ENCODE results near the gene PPP1R37.
"Not testable (repeated sequence)": the region's sequence is repeated elsewhere in the genome, so short reads cannot be mapped to it uniquely, and the experiment has no call there.

Gene PPP1R37

DNA sequence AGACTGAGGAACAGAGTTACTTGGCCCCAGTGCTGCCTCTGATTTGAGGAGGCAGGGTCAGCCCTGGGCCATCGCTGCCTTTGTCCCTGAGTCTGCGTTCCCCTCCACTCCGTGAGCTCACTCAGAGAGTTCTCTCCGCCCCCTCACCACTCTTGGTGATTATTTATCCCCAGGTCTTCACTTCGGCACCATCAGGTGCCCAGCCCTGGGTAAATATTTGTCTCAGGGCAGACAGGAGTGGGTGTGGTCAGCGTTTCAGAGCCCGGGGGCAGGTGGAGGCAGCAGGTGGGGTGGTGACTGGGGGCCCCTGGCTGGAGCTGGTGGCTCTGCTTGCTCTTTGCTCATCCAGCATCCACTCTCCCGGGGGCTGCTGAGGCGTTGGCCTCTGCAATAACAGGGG is 20.6 kb downstream of the PPP1R37 start:
- DNase-seq (ENCODE audit: extremely low read depth in 1 of 2, low read depth in 1 of 2): no peak

DNA sequence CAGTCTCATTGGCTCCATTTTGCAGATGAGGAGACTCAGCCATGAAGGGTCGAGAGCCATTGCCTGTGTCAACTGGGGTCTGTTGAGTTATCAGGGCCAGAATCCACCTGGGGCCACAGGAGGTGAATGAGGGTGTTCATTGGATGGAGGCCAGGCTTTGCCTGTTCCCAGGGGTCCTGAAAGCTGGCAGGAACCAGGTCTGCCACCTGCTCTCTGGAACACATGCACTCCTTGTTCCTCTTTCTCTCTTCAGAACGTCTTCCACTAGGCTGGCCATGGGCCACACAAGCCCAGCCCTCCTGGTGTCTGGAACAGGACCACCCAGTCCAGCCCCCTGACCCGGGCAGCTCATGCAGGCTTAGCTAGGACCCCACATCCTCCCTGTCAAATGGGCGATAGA is 21.1 kb downstream of the PPP1R37 start:
- no peak for DNase-seq (ENCODE audit: extremely low read depth in 1 of 2, low read depth in 1 of 2)

DNA sequence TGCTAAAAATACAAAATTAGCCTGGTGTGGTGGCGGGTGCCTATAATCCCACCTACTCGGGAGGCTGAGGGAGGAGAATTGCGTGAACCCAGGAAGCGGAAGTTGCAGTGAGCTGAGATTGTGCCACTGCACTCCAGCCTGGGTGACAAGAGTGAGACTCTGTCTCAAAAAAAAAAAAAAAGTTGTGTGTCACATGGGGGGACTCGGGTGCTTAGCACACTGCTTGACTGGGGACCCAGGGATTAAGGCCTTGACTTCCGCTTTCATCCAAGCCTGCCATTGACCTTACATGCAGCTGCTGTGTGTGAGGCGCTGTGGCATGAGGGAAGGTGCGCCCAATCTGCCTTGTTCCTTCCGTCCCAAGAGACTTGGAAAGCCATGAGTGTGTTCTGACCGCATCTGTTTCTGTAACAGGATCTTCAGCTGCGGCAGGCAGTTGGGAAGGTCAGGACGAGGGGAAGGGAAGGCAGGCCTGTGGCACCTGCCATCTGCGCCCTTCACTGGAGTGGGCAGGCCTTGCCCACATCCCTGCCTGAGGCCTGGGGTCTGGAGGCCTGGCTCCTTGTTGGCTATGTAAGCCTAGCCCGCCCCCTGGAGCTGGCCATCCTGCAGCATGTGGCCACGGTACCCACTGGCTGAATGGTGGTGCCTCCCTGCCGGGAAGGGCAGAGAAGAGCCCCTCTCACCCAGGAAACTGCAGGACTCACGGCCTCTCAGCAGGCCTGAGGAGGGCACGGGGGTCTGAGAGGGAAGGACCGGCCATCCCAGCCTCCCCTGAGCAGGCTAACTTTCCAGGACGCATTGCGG is 23.0 kb downstream of the PPP1R37 start:
- DNase-seq (ENCODE audit: extremely low read depth in 1 of 2, low read depth in 1 of 2): no peak

DNA sequence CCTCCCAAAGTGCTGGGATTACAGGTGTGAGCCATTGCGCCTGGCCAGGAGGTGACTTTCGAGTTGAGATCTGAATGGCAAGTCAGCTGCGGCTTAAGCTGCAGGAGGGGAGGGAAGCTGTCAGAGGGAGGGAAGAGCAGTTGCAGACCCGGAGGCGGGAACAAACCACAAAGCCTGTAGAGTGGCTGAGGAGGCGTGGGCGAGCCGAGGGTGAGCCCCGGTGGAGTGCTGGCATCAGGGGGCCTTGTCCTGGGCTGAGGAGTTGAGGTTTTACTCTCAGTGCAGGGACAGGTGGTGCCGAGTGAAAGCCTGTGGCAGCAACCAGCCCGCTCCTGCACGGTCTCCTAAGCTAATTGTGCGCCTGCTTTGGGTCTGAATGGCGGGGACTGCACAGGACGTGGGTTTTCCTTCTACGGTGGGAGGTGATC is 24.2 kb downstream of the PPP1R37 start:
- DNase-seq (ENCODE audit: extremely low read depth in 1 of 2, low read depth in 1 of 2): peak; percentile 70 to 79

DNA sequence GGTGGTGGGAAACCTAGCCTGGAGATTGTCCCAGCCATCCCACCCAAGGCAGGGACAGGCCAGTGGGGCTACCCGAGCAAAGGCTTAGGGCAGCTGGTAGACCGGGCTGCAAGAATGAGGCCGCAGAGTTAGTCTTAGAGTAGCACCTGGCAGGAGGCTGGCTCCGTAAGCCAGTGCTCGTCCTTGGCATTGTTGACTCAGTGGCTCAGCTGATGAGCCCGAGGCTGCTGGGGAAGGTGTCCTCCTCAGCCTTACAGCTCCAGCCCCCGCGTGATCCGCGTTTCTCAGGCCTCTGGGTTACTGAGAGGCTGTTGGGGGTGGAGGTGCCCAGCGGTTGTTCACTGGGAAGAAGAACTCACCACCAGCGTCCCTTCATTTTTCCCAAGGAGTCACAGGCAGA is 24.7 kb downstream of the PPP1R37 start:
- no peak for DNase-seq (ENCODE audit: extremely low read depth in 1 of 2, low read depth in 1 of 2)

DNA sequence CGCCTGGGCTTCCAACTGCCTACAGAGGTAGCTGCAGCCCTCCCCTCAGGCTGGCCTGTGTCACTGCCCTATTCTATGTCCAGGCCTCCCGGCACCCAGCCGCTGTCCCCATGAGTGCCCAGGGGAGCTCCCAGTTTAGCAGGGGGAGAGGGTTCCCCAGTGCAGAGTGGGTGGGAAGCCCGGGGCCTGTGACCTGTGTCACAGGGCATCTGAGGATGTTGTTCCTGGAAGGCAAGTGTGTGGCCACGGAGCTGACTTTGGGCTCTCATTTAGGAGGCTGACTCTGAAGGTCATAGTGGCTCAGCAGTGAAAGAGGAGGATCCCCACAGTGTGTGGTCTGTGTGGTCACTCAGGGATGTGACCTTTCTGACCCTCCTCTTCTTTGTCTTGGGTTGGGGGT is 25.1 kb downstream of the PPP1R37 start:
- DNase-seq (ENCODE audit: extremely low read depth in 1 of 2, low read depth in 1 of 2): no peak

DNA sequence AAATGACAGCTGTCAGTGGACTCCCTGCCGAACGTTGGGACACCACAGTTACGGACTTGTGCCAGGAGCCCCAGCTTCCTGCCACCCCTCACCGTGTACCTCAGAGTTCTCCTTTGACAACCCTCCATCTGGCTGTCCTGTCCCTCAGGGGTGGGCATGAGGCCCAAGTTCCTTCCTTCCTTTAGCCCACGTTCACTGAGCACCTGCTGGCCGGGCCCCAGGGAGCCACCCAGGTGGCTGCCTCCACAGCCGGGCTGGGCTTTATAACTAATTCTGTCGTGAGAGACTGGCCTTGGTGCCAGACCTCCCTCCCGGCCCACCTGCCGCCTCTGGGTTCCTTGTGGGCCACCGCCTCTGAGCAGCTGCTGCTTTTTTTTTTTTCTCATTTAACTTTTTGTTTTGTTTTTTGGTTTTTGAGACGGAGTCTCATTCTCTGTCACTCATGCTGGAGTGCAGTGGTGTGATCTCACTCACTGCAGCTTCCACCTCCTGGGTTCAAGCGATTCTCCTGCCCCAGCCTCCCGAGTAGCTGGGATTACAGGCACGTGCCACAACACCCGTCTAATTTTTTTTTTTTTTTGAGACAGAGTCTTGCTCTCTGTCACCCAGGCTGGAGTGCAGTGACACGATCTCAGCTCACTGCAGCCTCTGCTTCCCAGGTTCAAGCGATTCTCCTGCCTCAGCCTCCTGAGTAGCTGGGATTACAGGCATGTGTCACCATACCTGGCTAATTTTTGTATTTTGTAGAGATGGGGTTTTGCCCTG is 25.8 kb downstream of the PPP1R37 start:
- not testable (repeated sequence) for DNase-seq (ENCODE audit: extremely low read depth in 1 of 2, low read depth in 1 of 2)

DNA sequence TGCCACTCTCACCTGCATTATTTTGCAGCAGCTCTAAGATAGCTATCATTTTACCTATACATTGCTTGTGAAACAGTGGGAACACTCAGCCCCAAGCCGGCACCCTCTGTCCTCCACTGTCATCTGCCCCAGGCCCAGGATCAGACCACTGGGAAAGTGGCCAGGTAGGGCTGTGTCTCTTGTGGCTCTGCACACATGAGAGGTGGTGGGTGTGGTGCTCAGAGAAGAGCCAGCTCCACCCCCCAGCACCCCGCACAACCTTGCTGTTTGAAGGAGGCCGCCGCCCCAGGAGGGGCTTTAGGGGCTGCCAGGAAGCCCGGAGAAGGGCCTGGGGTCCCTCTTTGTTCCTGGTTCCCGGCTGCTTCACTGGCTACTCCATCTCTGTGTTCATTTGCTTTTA is 26.6 kb downstream of the PPP1R37 start:
- no peak for DNase-seq (ENCODE audit: extremely low read depth in 1 of 2, low read depth in 1 of 2)

DNA sequence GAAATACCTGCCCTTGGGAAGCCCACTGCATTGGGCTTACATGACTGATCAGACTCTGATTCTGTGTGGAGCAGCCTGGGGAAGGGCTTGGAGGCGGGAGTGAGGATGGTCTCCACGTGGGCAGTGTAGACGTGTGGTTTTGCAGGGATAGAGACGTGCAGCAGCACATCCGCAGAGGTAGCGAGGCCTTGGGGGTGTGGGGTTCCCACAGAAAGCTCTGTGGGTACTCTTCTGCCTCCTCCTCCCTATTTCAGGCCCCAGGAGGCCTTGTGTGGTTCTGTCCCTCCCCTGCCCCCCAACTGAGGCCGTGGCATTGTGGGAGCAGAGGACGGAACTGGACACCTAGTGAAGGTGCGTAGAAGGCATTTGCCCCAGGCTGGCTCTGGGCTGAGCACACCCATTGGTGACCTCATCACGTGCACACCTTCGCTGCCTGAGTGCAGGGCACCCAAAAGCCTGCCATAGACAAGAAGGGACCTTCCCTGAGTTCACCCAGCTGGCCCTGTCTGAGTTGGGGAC is 28.9 kb downstream of the PPP1R37 start:
- no peak for DNase-seq (ENCODE audit: extremely low read depth in 1 of 2, low read depth in 1 of 2)

DNA sequence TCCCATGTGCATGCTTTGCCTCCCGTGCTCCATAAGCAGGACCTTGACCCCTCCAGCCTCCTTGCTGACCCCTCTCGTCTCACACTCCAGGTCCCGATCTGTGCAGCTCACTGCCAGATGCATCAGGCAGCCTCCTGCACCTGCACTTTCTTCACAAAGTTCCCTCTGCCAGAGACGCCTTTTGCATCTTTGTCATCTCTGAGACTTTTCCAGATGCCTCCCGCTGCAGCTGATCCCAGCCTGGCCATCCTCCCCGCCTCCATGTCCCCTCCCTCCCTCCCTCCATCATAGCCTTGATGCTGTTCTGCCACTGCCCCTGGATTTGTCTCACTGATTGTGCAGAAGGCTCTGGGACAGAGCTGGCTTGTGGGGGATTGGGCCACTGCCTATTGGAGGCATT is 29.9 kb downstream of the PPP1R37 start:
- DNase-seq (ENCODE audit: extremely low read depth in 1 of 2, low read depth in 1 of 2): no peak

DNA sequence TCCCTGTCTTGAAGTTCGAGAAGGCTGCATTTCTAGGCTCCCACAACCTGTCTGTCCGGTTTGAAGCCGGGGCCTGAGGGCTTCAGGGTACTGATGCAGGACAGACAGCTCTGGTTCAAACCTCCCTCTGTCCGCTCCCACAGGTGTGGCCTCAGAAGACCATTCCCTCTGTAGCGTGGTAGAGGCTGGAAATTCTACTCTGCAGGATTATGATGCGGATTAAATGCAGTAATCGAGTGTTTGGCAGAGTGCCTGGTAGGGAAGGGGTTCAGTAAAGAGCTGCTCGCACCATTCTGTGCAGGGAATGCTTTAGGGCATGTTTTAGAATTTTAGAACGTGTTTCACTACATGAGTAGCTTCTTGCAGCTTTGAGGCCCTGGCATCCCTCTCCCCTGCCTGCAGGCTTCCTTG is 30.5 kb downstream of the PPP1R37 start:
- DNase-seq (ENCODE audit: extremely low read depth in 1 of 2, low read depth in 1 of 2): no peak

DNA sequence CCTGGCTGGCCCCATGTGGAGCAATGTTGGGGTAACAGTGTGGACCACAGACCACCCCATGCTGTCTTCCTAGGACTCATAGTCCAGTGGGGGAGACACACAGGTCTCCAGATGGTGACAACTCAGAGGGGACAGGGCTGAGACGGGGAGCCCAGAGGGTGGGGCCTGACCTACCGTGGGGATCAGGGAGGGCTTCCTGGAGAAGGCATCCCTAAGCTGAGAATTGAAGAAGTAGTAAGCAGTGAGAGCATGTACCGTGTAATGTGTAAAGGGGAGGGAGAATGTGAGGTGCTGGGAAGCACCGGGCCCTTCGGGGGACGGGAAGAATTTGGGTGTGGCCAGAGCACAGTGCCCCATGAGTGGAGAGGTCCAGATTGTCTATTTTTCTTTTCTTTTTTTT is 31.0 kb downstream of the PPP1R37 start:
- DNase-seq (ENCODE audit: extremely low read depth in 1 of 2, low read depth in 1 of 2): no peak

DNA sequence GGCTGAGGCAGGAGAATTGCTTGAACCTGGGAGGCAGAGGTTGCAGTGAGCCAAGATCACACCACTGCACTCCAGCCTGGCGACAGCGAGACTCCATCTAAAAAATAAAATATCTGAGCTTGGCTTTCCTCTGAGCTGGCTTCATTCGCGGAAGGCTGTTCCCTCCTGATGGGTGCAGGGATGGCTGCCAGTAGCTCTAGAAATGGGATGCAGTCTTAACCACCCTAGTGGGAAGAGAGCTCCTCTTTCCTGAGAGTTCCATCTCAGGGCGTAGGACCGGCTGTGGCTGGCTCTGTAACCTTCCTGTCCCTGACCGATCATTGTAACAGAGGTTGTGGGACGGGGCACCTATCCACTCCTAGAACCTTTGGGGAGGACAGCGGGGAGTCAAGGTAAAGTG is 32.4 kb downstream of the PPP1R37 start:
- no peak for DNase-seq (ENCODE audit: extremely low read depth in 1 of 2, low read depth in 1 of 2)

DNA sequence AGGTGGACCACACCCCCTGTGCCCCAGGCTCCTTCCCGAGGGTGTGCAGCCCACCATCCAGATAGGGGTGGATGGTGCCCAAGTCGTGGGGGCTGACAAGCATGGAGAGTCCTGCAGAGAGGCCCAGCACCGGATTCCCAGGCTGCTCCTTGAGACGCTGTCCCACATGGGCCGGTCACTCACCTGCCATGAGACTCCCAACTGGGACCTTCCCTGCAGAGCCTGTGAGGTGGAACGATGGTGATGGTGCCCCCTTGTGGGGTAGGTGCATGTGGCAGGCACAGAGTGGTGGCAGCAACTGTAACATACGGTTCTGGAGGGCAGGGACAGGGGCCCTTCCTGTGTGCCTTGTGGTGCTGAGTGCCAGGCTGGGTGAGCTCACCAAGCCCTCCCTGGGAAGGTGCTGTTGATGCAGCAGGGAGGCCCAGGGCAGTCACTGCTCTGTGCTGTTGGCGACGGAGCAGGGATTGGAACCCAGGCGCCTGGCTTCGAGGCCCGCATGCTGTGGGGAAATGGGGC is 33.1 kb downstream of the PPP1R37 start:
- peak in 1 of 2 donors; percentile 60 for DNase-seq (ENCODE audit: extremely low read depth in 1 of 2, low read depth in 1 of 2)

DNA sequence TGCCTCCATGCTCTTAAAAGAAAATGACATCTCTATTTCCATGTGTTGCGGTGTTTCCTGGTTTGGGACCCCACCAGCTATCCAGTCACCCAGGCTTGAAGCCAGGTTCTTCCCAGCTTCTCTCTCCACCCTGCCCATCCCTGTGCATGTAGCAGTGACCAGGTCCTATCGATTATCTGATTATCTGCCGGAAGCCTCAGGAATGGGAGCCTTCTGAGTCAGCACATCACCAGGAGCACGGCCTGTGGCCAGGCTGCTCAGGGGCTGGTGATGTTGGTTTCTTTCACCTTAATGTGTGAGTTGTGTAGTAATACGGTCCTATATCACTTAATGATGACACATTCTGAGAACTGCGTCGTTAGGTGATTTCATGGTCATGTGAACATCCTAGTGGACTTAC is 33.7 kb downstream of the PPP1R37 start:
- no peak for DNase-seq (ENCODE audit: extremely low read depth in 1 of 2, low read depth in 1 of 2)

DNA sequence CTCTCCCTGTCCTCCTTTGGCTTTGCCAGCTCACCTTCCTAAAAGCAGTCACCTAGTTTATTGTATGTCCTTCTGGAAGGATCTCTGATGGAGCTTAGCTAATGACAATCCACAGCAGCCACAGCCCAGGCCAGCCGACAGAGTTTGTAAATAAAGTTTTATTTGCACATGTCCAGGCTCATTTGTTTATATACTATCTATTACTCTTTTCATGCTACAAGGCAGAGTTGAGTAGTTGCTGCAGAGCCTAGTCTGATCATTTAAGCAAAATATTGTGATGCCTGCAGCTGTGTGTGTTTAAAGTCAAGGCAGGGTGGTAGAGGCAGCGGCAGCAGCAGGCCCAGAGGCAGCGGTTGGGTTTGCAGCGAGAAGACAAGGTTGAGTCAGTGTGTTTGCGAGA is 35.2 kb downstream of the PPP1R37 start:
- no peak for DNase-seq (ENCODE audit: extremely low read depth in 1 of 2, low read depth in 1 of 2)

DNA sequence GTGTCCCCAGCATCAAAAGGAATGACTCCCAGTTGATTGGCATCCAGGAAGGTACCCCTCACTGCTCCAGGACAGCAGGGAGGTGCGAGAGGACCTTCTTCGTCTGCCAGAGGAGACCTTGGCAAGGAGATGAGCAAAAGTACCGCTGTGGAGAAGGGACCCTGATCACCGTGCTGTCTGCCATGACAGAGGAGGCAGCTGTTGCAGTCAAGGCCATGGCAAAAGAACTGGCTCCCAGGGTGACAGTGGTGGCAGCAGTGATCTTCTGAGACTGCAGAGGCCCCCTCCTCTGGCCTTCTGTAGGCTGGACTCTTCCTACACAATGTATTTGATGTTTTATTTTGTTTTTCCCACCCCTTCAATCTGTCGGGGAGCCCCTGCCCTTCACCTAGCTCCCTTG is 35.8 kb downstream of the PPP1R37 start:
- no peak for DNase-seq (ENCODE audit: extremely low read depth in 1 of 2, low read depth in 1 of 2)

DNA sequence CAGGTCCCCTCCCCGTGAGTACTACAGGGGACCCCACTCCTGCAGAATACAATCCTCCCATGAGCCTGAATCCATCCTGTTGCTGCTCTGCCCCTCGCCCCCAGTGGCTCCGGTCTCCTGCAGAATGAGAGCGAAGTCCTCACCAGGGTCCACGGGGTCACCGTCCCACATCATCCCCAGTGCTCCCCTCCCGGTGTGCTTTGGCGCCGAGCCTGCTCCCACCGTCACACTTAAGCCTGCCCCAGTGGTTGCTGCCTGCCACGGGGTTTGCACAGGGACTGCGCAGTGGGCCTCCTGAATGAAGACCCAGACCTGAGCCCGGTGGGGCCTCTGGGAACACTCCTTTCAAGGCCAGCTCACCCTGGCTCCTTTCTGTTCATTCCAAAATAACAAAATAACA is 37.3 kb downstream of the PPP1R37 start:
- DNase-seq (ENCODE audit: extremely low read depth in 1 of 2, low read depth in 1 of 2): no peak

DNA sequence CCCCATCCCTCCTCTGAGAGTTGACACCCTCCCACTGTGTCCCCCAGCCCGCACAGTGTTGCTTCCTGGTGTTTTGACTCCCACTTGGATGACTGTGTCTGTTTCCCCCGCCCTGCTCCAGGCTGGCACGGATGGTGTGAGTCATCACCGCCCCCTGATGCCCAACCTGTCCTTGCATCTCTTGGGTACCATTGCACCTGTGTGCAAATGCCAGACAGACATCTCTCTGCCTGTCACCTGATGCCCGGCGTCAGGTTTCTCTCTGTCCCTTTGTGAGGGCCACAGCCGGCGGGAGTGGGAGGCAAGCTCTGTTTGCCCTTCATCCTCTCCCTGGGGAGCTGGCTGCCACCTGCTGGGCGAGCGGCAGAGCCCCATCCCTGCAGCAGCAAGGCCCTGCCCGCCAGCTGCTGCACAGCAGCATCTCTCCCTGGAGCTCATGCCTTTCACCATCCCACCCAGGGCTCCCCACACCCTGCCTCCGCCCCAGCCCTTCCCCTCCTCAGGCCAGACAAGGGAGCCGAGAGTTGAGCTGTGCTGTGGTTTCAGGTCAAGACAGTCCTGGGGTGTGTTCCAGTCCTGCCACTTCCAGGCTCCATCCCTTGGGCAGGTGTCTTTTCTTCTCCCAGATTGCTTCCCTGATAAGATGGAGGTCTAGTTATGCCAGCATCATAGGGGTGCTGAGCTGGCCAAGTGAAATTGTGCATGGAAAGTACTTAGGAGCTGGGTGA is 38.1 kb downstream of the PPP1R37 start:
- no peak for DNase-seq (ENCODE audit: extremely low read depth in 1 of 2, low read depth in 1 of 2)

DNA sequence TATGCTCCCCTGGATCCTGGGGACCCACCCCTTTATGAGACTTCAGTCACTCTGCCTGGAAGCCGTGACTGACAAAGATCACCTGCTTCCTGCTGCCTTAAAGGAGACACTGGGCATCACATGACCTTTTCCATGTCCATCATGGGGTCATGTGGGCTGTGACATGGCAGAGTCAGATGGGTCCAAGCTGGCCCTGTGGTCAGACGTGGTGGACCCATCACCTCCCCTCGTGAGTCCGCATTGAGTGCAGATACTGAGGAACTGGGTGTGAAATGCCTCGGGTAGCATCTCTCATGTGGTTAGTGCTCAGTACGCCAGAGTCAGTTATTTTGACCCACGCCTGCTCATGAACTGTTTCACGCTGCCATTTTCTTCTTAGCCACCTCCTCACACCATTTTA is 40.7 kb downstream of the PPP1R37 start:
- no peak for DNase-seq (ENCODE audit: extremely low read depth in 1 of 2, low read depth in 1 of 2)

DNA sequence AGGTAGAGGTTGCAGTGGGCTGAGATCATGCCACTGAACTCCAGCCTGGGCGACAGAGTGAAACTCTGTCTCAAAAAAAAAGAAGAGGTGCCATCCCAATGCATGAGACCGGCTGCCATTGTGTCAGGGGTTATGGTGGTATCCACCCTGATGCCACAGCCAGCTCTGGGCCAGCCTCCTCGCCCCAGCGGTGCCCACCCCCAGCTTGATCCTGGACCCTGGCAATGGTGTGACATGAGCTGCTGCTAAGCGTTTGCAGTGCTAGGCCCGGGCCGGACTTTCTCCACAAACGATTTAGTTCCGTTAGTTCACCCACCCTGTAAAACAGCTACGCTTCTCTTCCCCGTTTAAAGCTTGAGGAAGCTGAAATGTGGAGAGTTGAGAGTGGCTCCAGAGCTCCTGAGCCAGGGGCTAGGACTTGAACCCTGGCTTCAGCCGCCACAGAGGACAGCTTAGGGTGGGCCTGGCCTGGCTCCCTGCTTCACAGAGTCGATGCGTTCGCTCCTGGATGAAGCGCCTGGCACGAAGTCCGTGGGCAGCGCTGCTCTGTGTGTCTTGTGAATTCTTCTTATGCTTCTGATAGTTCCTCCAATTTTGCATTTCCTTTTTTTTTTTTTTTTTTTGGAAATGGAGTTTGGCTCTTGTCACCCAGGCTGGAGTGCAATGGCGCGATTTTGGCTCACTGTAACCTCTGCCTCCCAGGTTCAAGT is 42.4 kb downstream of the PPP1R37 start:
- no peak for DNase-seq (ENCODE audit: extremely low read depth in 1 of 2, low read depth in 1 of 2)

All from stimulated activated CD8-positive, alpha-beta memory T cell treated with anti-CD3 and anti-CD28 coated beads, Interleukin-7, amount 100 ng/mL, for 48 hours (primary cell).